Neural cell (in vitro differentiated cells): ENCODE data around the gene C2orf74. TPM values are rescaled to one million over a fixed set of nuclear protein-coding genes. Genes with fewer than 3 reads are reported as not detected.

Experiments
- H2AFZ ChIP-seq: fragments of 200-600, 300-800 bp; sonication (generic), shearing (Covaris generic); 2 replicates; pipeline ENCODE4 v1.6.0; 2014; ENCODE audit warnings: low read depth, mild to moderate bottlenecking, antibody characterized with exemption, low read length, moderate library complexity
- H3F3A ChIP-seq: fragments of 200-600 bp; shearing (Covaris generic); 2 replicates; pipeline ENCODE4 v1.6.1; 2016; ENCODE audit warnings: mild to moderate bottlenecking, moderate library complexity, mixed read lengths, antibody characterized with exemption, low read length; ENCODE audit not compliant: insufficient read depth, poor library complexity, severe bottlenecking
- H3K27ac ChIP-seq: fragments of 200-600, 300-800 bp; sonication (generic), shearing (Covaris generic); 2 replicates; pipeline ENCODE4 v1.5.1; 2014; ENCODE audit warnings: mild to moderate bottlenecking, low read length, moderate library complexity
- H3K27me3 ChIP-seq: fragments of 300-800, 200-600 bp; sonication (generic), shearing (Covaris generic); 2 replicates; pipeline ENCODE4 v1.6.0; 2014; ENCODE audit warnings: mild to moderate bottlenecking, low read depth, low read length, moderate library complexity; ENCODE audit not compliant: insufficient read depth
- H3K36me3 ChIP-seq: fragments of 300-800, 200-600 bp; sonication (generic), shearing (Covaris generic); 2 replicates; pipeline ENCODE4 v1.5.1; 2014; ENCODE audit warnings: mild to moderate bottlenecking, antibody characterized with exemption, low read length, moderate library complexity; ENCODE audit not compliant: insufficient read depth
- H3K4me2 ChIP-seq: fragments of 300-800, 200-600 bp; sonication (generic), shearing (Covaris generic); 2 replicates; pipeline ENCODE4 v1.6.0; 2014; ENCODE audit warnings: mild to moderate bottlenecking, low read length
- H3K4me3 ChIP-seq: fragments of 300-800, 200-600 bp; sonication (generic), shearing (Covaris generic); 2 replicates; pipeline ENCODE4 v1.5.1; 2014; ENCODE audit warnings: mild to moderate bottlenecking, low read length, moderate library complexity
- H3K79me2 ChIP-seq: fragments of 200-600 bp; shearing (Covaris generic); replicated peaks from 2 replicates; pipeline ENCODE4 v1.6.0; 2014; ENCODE audit warnings: mild to moderate bottlenecking, low read length, moderate library complexity; ENCODE audit not compliant: insufficient read depth
- H3K9ac ChIP-seq: fragments of 300-800, 200-600 bp; sonication (generic), shearing (Covaris generic); 2 replicates; pipeline ENCODE4 v1.6.1; 2016; ENCODE audit warnings: mild to moderate bottlenecking, low read length, mixed read lengths
- H3K9me2 ChIP-seq: fragments of 200-600 bp; shearing (Covaris generic); 2 replicates; pipeline ENCODE4 v1.6.1; 2016; ENCODE audit warnings: mild to moderate bottlenecking, low read length, mixed read lengths; ENCODE audit not compliant: insufficient read depth
- H3K9me3 ChIP-seq: fragments of 200-600, 300-800 bp; sonication (generic), shearing (Covaris generic); 2 replicates; pipeline ENCODE4 v1.6.1; 2016; ENCODE audit warnings: mild to moderate bottlenecking, mixed run types, low read length, moderate library complexity, mixed read lengths
- H4K20me1 ChIP-seq: fragments of 200-600 bp; shearing (Covaris generic); 2 replicates; pipeline ENCODE4 v1.6.1; 2016; ENCODE audit warnings: mild to moderate bottlenecking, mixed run types; ENCODE audit not compliant: insufficient read depth
- CTCF ChIP-seq: fragments of 450-650 bp; IDR thresholded peaks from 2 replicates; pipeline ENCODE4 v1.5.1; 2014; ENCODE audit warnings: antibody characterized with exemption, mild to moderate bottlenecking, moderate library complexity; ENCODE audit not compliant: poor library complexity, severe bottlenecking
- EP300 ChIP-seq: fragments of 450-650 bp; conservative IDR thresholded peaks from 2 replicates; pipeline ENCODE4 v1.6.1; 2014; ENCODE audit warnings: antibody characterized with exemption, mild to moderate bottlenecking, moderate library complexity; ENCODE audit not compliant: poor library complexity, severe bottlenecking
- EZH2 ChIP-seq: fragments of 200-600, 300-800 bp; shearing (Covaris generic), sonication (generic); IDR thresholded peaks from 2 replicates; pipeline ENCODE4 v1.6.1; 2014; ENCODE audit warnings: antibody characterized with exemption, low read length, borderline replicate concordance, mild to moderate bottlenecking; ENCODE audit not compliant: insufficient read depth, poor library complexity, severe bottlenecking
- MXI1 ChIP-seq: fragments of 450-650 bp; conservative IDR thresholded peaks from 2 replicates; pipeline ENCODE4 v1.6.1; 2014; ENCODE audit warnings: antibody characterized with exemption, mild to moderate bottlenecking; ENCODE audit not compliant: poor library complexity, severe bottlenecking
- POLR2AphosphoS5 ChIP-seq: IDR thresholded peaks from 2 replicates; pipeline ENCODE4 v1.6.1; 2012
- RAD21 ChIP-seq: fragments of 450-650 bp; conservative IDR thresholded peaks from 2 replicates; pipeline ENCODE4 v1.6.1; 2014; ENCODE audit warnings: antibody characterized with exemption, mild to moderate bottlenecking, moderate library complexity
- REST ChIP-seq: IDR thresholded peaks from 2 replicates; pipeline ENCODE4 v1.6.1; 2012; ENCODE audit warnings: borderline replicate concordance
- SMC3 ChIP-seq: fragments of 450-650 bp; conservative IDR thresholded peaks from 2 replicates; pipeline ENCODE4 v1.6.1; 2014; ENCODE audit warnings: antibody characterized with exemption, mild to moderate bottlenecking, moderate library complexity; ENCODE audit not compliant: poor library complexity
- TAF1 ChIP-seq: IDR thresholded peaks from 2 replicates; pipeline ENCODE4 v1.6.1; 2012; ENCODE audit warnings: low read depth
- polyA plus RNA-seq: library from polyadenylated mRNA; depleted of rRNA; stranded (reverse); fragments of >200 nt; gene quantifications from 2 replicates; pipeline ENCODE4 v1.2.3, GENCODE V29; 2014

C2orf74 gene
- polyA plus RNA-seq, 1 donor from 2014 or later = 27.1 TPM

DNA sequence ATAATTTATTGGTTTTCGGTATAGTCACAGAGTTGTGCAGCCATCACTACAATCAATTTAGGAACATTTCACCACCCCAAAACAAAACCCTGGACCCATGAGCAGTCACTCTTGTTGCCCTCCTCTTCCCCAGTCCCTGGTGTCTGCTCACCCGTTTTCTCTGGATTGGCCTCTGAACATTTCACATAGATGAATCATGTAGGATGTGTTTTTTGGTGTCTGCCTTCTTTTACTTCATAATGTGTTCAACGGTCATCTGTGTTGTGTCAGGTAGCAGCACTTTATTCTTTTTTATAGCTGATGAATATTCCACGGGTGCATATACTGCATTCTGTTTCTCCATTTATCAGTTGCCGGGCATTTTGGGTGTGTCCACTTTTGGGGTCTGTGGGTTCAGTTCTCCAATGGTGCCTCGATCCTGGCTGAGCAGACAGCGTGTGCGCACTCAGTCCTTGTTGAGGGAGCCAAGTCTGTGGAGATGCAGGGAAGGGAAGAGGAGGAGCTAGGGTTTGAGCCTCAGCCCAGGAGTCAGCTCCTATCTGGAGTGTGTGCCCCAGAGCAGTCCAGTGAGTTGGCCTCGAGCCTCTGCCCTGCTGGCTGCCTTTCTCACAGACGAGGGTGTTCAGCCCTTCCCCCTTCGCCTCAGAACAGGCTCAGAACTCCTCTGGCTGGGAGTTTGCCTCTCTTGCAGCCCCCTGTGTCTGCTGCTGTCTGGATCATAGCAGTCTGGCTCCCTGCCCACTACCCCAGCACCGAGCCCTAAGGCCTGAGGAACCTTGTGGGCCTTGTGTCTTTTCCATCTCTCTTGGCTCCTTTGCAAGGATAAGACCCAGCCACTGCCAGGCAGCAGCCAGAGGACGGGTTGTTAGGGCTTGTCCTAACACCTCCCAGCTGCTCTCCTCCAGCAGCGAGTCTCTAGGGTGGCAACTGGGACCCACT, 18.0 kb downstream of the C2orf74 start:
- no peaks in the 10 kb centered on the region for H3K9me3 ChIP-seq
- no peaks in the 10 kb centered on the region for H3K27me3 ChIP-seq
- H4K20me1 ChIP-seq = no peaks in the 10 kb centered on the region
- no peaks in the 10 kb centered on the region for H3K9me2 ChIP-seq
- H2AFZ ChIP-seq = no peak overlapping the region
- H3K27ac ChIP-seq = no peak overlapping the region
- no peak for TF ChIP-seq MXI1
- no peak for TF ChIP-seq CTCF
- TF ChIP-seq EZH2 = no peak
- no peak for TF ChIP-seq TAF1
- TF ChIP-seq EP300 = no peak
- TF ChIP-seq POLR2AphosphoS5 = no peak
- peak overlapping the region; percentile 33 for H3K4me3 ChIP-seq
- H3K36me3 ChIP-seq = peaks cover 4% of the 10 kb centered on the region
- no peak overlapping the region for H3K4me2 ChIP-seq
- no peak overlapping the region for H3K9ac ChIP-seq
- no peaks in the 10 kb centered on the region for H3K79me2 ChIP-seq
- no peaks in the 10 kb centered on the region for H3F3A ChIP-seq

DNA sequence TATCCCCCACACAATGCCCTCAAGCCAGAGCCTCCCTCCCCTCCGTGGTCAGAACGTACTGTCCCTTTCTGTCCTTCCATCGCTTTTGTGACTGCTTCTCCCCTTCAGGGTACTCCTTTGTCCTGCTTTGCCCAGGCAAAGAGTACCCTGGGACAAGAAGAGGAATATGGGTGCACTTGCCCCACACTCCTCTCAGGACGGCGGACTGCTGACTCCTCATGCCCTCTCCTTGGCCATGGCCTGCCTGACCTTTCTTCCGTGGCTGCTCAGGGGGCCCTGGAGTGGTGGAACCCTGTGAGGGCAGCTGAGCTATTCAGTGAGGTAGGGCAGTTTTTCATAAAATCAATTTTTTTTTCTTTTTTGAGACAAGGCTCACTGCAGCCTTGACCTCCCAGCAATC, 18.7 kb downstream of the C2orf74 start:
- no peak overlapping the region for H3K9ac ChIP-seq
- H3K4me3 ChIP-seq = peak overlapping the region; percentile 33
- TF ChIP-seq CTCF = no peak
- TF ChIP-seq EZH2 = no peak
- TF ChIP-seq POLR2AphosphoS5 = no peak
- no peak for TF ChIP-seq SMC3
- TF ChIP-seq EP300 = no peak
- TF ChIP-seq TAF1 = no peak
- no peak for TF ChIP-seq RAD21
- TF ChIP-seq MXI1 = no peak
- no peak for TF ChIP-seq REST
- H3K9me2 ChIP-seq = no peaks in the 10 kb centered on the region
- no peak overlapping the region for H2AFZ ChIP-seq
- H3K4me2 ChIP-seq = no peak overlapping the region
- no peaks in the 10 kb centered on the region for H3K9me3 ChIP-seq
- no peaks in the 10 kb centered on the region for H3K27me3 ChIP-seq
- H4K20me1 ChIP-seq = no peaks in the 10 kb centered on the region
- H3F3A ChIP-seq = no peaks in the 10 kb centered on the region
- H3K36me3 ChIP-seq = peaks cover 9% of the 10 kb centered on the region
- no peak overlapping the region for H3K27ac ChIP-seq
- no peaks in the 10 kb centered on the region for H3K79me2 ChIP-seq
